HEK293T (cell line): ENCODE results near the gene LUZP2.

Source experiments
- CTCF ChIA-PET: fragments of 350-600 bp; formaldehyde crosslinking; extraction: SDS; loops from one replicate; lab custom pipeline; 2021; ENCODE audit warnings: antibody characterized with exemption, inconsistent platforms; lab: Yijun Ruan, JAX
- POLR2A ChIA-PET: fragments of 350-600 bp; formaldehyde crosslinking; extraction: SDS; loops from one replicate; lab custom pipeline; 2020; ENCODE audit warnings: antibody characterized with exemption, inconsistent platforms; lab: Yijun Ruan, JAX
- DNase-seq: peaks from one replicate; pipeline ENCODE4 v3.0.0; 2012; ENCODE audit warnings: mixed read lengths; ENCODE audit errors: extremely low spot score
- ARNT ChIP-seq: fragments of 450-650 bp; IDR thresholded peaks from 2 replicates; pipeline ENCODE4 v1.6.1; 2017; ENCODE audit warnings: mild to moderate bottlenecking
- BHLHE40 ChIP-seq: fragments of 450-650 bp; IDR thresholded peaks from 2 replicates; pipeline ENCODE4 v1.6.1; 2016; ENCODE audit warnings: mild to moderate bottlenecking, moderate library complexity, borderline replicate concordance
- CTBP1 ChIP-seq: fragments of 450-650 bp; IDR thresholded peaks from 2 replicates; pipeline ENCODE4 v1.6.1; 2016; ENCODE audit warnings: borderline replicate concordance
- ELF4 ChIP-seq: fragments of 450-650 bp; IDR thresholded peaks from 2 replicates; pipeline ENCODE4 v1.6.1; 2017; ENCODE audit warnings: antibody characterized with exemption
- FOXA1 ChIP-seq: fragments of 450-650 bp; IDR thresholded peaks from 2 replicates; pipeline ENCODE4 v1.6.1; 2016; ENCODE audit warnings: mild to moderate bottlenecking
- FOXK2 ChIP-seq: fragments of 450-650 bp; IDR thresholded peaks from 2 replicates; pipeline ENCODE4 v1.6.1; 2016; ENCODE audit warnings: mild to moderate bottlenecking
- FOXM1 ChIP-seq: fragments of 450-650 bp; IDR thresholded peaks from 2 replicates; pipeline ENCODE4 v1.6.1; 2017; ENCODE audit warnings: mild to moderate bottlenecking, borderline replicate concordance
- HDGF ChIP-seq: fragments of 450-650 bp; IDR thresholded peaks from 2 replicates; pipeline ENCODE4 v1.6.1; 2017; ENCODE audit warnings: antibody characterized with exemption, borderline replicate concordance
- L3MBTL2 ChIP-seq: fragments of 450-650 bp; conservative IDR thresholded peaks from 2 replicates; pipeline ENCODE4 v1.6.1; 2016; ENCODE audit warnings: mild to moderate bottlenecking
- LEF1 ChIP-seq: fragments of 450-650 bp; IDR thresholded peaks from 2 replicates; pipeline ENCODE4 v1.6.1; 2017; ENCODE audit warnings: mild to moderate bottlenecking, borderline replicate concordance
- NFRKB ChIP-seq: fragments of 450-650 bp; IDR thresholded peaks from 2 replicates; pipeline ENCODE4 v1.6.1; 2016; ENCODE audit warnings: mild to moderate bottlenecking, moderate library complexity
- PKNOX1 ChIP-seq: fragments of 450-650 bp; IDR thresholded peaks from 2 replicates; pipeline ENCODE4 v1.6.1; 2016
- SP1 ChIP-seq: fragments of 450-650 bp; IDR thresholded peaks from 2 replicates; pipeline ENCODE4 v1.6.1; 2017
- SUZ12 ChIP-seq: fragments of 450-650 bp; IDR thresholded peaks from 2 replicates; pipeline ENCODE4 v1.6.1; 2016; ENCODE audit warnings: mild to moderate bottlenecking
- TARDBP ChIP-seq: fragments of 450-650 bp; IDR thresholded peaks from 2 replicates; pipeline ENCODE4 v1.6.1; 2016
- ZNF384 ChIP-seq: fragments of 450-650 bp; IDR thresholded peaks from 2 replicates; pipeline ENCODE4 v1.6.1; 2016

LUZP2 gene

GRCh38 chr11:25048632-25049031, 551.8 kb downstream of the LUZP2 start:
- DNase-seq, result no peak
- TF ChIP-seq PKNOX1 (no peak), ARNT (no peak), FOXM1 (no peak), L3MBTL2 (no peak), BHLHE40 (no peak), SP1 (no peak)
- POLR2A ChIA-PET, result no interaction called here
- CTCF ChIA-PET, result no interaction called here

GRCh38 chr11:25052844-25053243, 556.0 kb downstream of the LUZP2 start:
- ChIA-PET POLR2A (no interaction called here), CTCF (no interaction called here)
- DNase-seq, result no peak
- TF ChIP-seq SUZ12, result no peak
- no peak for TF ChIP-seq HDGF
- TF ChIP-seq ZNF384, result no peak
- no peak for TF ChIP-seq TARDBP
- TF ChIP-seq SP1, result no peak
- no peak for TF ChIP-seq ARNT
- no peak for TF ChIP-seq CTBP1
- no peak for TF ChIP-seq PKNOX1
- TF ChIP-seq LEF1, result no peak
- no peak for TF ChIP-seq ELF4
- no peak for TF ChIP-seq L3MBTL2
- TF ChIP-seq FOXA1, result no peak
- no peak for TF ChIP-seq NFRKB
- TF ChIP-seq BHLHE40, result no peak
- TF ChIP-seq FOXM1, result no peak
- TF ChIP-seq FOXK2, result no peak

GRCh38 chr11:25057861-25058260, 561.0 kb downstream of the LUZP2 start:
- ChIA-PET POLR2A (no interaction called here), CTCF (no interaction called here)

GRCh38 chr11:25065746-25066145, 568.9 kb downstream of the LUZP2 start:
- ChIA-PET CTCF (no interaction called here), POLR2A (no interaction called here)
- no peak for DNase-seq
- TF ChIP-seq CTBP1 (no peak), SP1 (no peak), L3MBTL2 (no peak), PKNOX1 (no peak), BHLHE40 (no peak), HDGF (no peak), NFRKB (no peak), ARNT (no peak), ELF4 (no peak), LEF1 (no peak), FOXM1 (no peak), TARDBP (no peak), ZNF384 (no peak), SUZ12 (no peak), FOXA1 (no peak), FOXK2 (no peak)

More at GRCh38 chr11:25057861-25058260, 561.0 kb downstream of the LUZP2 start:
- TF ChIP-seq ZNF384 (no peak), PKNOX1 (no peak), SUZ12 (no peak), NFRKB (no peak), FOXA1 (no peak), FOXM1 (no peak), ELF4 (no peak), LEF1 (no peak), SP1 (no peak), TARDBP (no peak), CTBP1 (no peak)
- DNase-seq, result no peak

- ChIA-PET CTCF (no interaction called here), POLR2A (no interaction called here)
- TF ChIP-seq HDGF (no peak), SUZ12 (no peak), BHLHE40 (no peak), ARNT (no peak), FOXA1 (no peak), PKNOX1 (no peak), ELF4 (no peak), FOXK2 (no peak), SP1 (no peak)
- no peak for DNase-seq
Observed at GRCh38 chr11:25066706-25067105, 569.9 kb downstream of the LUZP2 start.

- CTCF ChIA-PET, result no interaction called here
- POLR2A ChIA-PET, result no interaction called here
- no peak for DNase-seq
- TF ChIP-seq LEF1 (no peak), PKNOX1 (no peak), CTBP1 (no peak), ARNT (no peak), ZNF384 (no peak), FOXM1 (no peak), SUZ12 (no peak)
Observed at GRCh38 chr11:25068451-25068850, 571.6 kb downstream of the LUZP2 start.
